ENCODE results near the gene FOXP3.
A peak's percentile ranks its signal among the peaks of the same experiment; 100 is the strongest.

DNA sequence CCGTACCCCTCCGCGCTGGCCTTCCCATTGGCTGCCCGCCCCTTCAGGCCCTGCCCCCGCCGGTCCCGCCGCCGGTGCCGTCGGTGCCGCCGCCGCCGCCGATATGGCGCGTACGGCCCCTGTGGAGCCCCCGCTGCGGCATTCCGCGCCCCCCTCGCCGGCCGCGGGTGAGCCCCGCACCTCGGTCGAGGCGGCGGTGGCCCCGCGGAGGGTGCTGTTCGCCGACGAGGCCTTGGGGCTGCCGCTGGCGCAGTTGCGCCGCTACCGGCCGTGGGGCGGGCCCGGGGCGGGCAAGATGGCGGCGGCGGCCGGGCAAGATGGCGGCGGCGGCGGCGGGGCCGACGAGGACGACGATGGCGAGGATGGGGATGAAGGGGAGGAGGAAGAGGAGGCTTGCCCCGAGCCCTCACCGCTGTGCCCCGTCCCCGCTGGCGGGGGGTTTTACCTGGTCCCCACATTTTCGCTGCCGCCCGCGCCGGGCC lies 5.3 kb upstream of the FOXP3 start, which contains the start of gene PPP1R3F:
- TF ChIP-seq, protein P1, sequence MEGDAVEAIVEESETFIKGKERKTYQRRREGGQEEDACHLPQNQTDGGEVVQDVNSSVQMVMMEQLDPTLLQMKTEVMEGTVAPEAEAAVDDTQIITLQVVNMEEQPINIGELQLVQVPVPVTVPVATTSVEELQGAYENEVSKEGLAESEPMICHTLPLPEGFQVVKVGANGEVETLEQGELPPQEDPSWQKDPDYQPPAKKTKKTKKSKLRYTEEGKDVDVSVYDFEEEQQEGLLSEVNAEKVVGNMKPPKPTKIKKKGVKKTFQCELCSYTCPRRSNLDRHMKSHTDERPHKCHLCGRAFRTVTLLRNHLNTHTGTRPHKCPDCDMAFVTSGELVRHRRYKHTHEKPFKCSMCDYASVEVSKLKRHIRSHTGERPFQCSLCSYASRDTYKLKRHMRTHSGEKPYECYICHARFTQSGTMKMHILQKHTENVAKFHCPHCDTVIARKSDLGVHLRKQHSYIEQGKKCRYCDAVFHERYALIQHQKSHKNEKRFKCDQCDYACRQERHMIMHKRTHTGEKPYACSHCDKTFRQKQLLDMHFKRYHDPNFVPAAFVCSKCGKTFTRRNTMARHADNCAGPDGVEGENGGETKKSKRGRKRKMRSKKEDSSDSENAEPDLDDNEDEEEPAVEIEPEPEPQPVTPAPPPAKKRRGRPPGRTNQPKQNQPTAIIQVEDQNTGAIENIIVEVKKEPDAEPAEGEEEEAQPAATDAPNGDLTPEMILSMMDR (IDR thresholded peaks at IDR 0.05): no peak
- TF ChIP-seq POLR2A (IDR thresholded peaks at IDR 0.05): peak in 1 of 2 donors; percentile 52
